ENCODE data around the gene SCN2A. TPM values are rescaled to one million over a fixed set of nuclear protein-coding genes. Genes with fewer than 3 reads are reported as not detected.
A peak's percentile ranks its signal among the peaks of the same experiment; 100 is the strongest.
"Not testable (repeated sequence)": the region's sequence is repeated elsewhere in the genome, so short reads cannot be mapped to it uniquely, and the experiment has no call there.

SCN2A gene
- total RNA-seq, 1 donor from 2014 or later: 1.7 TPM

DNA sequence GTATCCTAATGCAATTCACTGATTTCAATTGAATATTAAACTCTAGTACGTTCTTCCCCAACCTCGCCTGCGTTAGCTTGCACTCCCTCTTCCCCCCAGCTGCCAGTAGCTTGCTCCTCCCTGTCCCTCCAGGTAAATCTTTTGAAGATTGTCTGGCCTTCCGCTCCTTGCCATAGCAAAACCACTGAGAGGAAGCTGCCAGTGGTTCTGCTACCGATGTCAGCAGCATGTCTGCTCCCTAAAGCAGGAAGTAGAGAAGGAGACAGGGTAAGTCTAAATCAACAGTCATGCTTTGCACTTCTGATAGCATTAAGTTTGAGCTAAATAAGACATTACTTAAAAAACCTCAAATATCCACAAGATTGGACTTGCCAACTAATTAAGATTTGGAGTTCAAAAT is 89.1 kb downstream of the SCN2A start:
- DNase-seq (ENCODE audit: low spot score): no peak

GRCh38 chr2:165344276-165344675 is 105.1 kb downstream of the SCN2A start:
- not testable (repeated sequence) for DNase-seq (ENCODE audit: low spot score)

DNA sequence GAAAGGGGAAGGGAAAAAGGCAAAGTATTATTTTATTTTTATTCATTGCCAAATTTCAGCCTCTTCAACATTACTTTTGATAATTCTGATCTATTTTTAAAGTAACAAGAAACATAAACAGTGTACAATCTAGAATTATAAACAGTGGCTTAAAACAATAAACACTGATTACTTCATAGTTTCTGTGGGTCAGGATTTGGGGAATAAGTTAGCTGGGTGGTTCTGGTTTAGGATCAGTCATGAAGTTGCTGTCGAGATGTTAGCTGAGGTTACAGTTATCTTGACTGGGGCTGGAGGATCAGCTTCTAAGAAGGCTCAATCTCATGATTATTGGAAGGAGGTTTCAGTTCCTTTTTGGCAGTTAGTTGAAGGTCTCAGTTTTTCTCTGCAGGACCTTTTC is 109.2 kb downstream of the SCN2A start:
- DNase-seq (ENCODE audit: low spot score): no peak

GRCh38 chr2:165349181-165349580 is 110.0 kb downstream of the SCN2A start:
- DNase-seq (ENCODE audit: low spot score): no peak

DNA sequence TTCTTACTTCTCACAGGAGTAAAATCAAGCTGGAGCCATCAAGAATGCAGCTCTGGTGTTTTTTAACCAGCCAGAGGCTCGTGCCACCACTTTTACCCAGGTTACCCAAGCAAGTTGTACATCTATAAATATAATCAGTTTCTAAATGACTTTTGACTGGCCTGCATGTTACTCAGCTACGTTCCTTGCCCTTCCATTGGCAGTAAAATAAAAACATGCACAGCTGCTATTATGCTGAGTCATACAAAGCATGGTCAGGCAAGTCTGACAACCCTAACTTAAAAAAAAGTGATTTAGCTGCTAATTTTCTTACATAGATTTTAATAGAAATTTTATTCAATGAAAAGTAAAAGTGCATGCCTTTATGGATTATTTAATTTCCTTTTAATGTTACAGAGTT is 118.5 kb downstream of the SCN2A start:
- no peak for DNase-seq (ENCODE audit: low spot score)

GRCh38 chr2:165361514-165361913 is 122.3 kb downstream of the SCN2A start:
- DNase-seq (ENCODE audit: low spot score): no peak

- peak; percentile 12 for DNase-seq (ENCODE audit: low spot score)
Observed at GRCh38 chr2:165369131-165369897, 130.1 kb downstream of the SCN2A start.

- no peak for DNase-seq (ENCODE audit: low spot score)
Observed at GRCh38 chr2:165369898-165370296, 130.7 kb downstream of the SCN2A start.

GRCh38 chr2:165371356-165371755 is 132.1 kb downstream of the SCN2A start:
- no peak for DNase-seq (ENCODE audit: low spot score)

GRCh38 chr2:165373278-165374010 is 134.2 kb downstream of the SCN2A start:
- no peak for DNase-seq (ENCODE audit: low spot score)

GRCh38 chr2:165376571-165376975 is 137.4 kb downstream of the SCN2A start:
- no peak for DNase-seq (ENCODE audit: low spot score)

DNA sequence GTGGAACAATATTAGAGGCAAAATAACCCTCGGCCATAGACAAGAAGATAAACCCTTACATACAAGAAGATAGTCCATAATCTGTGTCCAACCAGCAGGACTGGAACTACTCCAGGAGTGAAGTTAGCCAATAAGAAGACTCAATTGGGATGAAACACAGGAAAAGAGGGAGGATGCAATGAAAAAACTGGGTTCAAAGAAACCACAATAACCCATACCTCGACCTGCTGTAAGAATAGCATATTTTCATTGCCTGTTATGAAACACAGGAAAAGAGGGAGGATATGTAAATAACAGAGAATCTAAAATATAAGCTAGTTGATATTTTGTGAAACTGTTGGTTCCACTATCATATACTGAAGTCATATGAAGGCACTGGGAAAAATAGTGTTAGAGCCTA is 143.1 kb downstream of the SCN2A start:
- DNase-seq (ENCODE audit: low spot score): no peak

- no peak for DNase-seq (ENCODE audit: low spot score)
Observed at GRCh38 chr2:165390875-165391274, 151.7 kb downstream of the SCN2A start.

- DNase-seq (ENCODE audit: low spot score): no peak
Observed at GRCh38 chr2:165391791-165392190, 152.6 kb downstream of the SCN2A start.

DNA sequence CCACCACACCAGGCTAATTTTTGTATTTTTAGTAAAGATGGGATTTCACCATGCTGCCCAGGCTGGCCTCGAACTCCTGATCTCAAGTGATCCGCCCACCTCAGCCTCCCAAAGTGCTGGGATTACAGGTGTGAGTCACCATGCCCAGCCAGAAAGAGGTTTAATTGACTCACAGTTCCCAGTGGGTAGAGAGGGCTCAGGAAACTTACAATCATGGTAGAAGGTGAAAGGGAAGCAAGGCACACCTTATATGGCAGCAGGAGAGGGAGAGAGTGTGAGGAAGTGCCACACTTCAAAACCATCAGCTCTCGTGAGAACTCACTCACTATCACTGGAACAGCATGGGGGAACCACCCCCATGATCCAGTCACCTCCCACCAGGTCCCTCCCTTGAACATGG is 159.4 kb downstream of the SCN2A start:
- DNase-seq (ENCODE audit: low spot score): not testable (repeated sequence)

GRCh38 chr2:165401285-165401852 is 162.2 kb downstream of the SCN2A start:
- peak; percentile 26 for DNase-seq (ENCODE audit: low spot score)

DNA sequence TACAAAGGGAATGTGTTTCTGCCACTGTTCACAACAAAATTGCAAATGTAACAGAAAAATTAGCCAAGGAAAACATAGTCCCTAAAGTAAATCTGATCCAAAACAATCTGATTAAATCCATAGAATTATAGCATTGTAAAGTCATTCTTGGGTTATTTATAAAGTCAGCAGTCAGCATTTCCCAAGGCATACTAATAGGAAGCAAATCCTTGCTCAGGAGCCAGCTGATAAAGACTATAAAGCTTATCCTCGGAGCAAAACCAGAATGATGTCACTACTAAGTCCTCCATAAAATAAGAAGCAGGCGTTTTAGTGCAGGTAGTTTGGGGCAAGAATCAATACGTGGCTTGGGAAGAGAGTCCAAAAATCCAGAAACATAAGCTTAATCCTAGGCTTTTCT is 162.9 kb downstream of the SCN2A start:
- no peak for DNase-seq (ENCODE audit: low spot score)

- DNase-seq (ENCODE audit: low spot score): no peak
Observed at GRCh38 chr2:165406173-165406572, 167.0 kb downstream of the SCN2A start.

DNA sequence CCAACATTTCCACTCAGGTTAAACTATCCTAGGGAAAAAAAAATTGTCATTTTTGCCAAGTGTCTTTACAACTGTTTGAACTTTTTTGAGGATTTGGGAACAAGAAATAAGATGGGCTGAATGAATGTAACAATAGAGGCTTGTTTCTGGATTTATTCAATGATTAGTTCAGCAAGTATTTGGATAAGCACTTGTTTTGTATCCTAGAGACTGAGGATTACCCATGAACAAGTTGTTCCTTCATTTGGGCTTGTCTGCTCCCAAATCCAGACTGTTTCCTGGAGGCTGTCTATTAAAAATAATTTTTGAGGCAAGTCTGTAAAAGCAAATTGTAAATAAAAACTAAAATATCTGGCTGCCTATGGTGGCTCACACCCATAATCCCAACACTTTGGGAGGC is 168.3 kb downstream of the SCN2A start:
- DNase-seq (ENCODE audit: low spot score): no peak

- DNase-seq (ENCODE audit: low spot score): no peak
Observed at GRCh38 chr2:165408186-165408585, 169.0 kb downstream of the SCN2A start.

DNA sequence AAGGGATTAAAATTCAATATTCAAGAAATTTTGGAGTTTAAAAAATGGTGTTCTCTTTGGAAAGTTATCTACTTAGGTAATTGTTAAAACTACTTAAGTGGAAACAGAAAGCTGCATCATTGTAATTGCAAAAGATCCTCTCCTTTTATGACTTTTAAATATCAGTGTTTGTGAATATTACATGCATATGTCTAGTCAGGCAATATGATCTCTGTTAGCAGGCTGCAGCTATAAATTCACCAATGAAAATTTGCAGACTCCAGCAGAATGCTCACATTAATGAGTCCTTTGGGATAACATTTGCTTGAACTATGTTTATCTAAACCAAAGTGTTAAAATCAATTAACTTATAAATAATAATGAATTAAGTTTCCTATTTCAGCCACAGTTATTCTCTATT is 171.1 kb downstream of the SCN2A start:
- no peak for DNase-seq (ENCODE audit: low spot score)

DNA sequence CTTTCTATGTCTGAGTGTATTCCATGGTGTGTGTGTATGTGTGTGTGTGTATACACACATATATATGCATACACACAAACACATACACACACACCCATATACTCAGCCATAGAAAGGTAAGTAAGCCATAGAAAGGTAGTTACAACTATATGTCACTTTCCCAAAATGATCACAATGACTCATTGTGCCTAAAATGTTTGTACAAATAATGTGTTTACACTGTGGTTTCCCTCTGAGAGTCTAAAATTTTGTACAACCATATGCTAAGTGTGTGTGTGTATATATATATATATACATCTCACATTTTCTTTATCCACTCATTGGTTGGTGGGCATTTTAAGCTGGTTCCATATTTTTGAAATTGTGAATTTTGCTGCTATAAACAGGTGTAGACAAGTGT is 175.0 kb downstream of the SCN2A start:
- no peak for DNase-seq (ENCODE audit: low spot score)

GRCh38 chr2:165417009-165417408 is 177.8 kb downstream of the SCN2A start:
- no peak for DNase-seq (ENCODE audit: low spot score)

Measured in mucosa of gallbladder (tissue), 1 donor.